ENCODE results near the gene ARHGAP23. TPM values are rescaled to one million over a fixed set of nuclear protein-coding genes. Genes with fewer than 3 reads are reported as not detected.

Gene ARHGAP23
- total RNA-seq, 1 donor from 2014 or later = 157 TPM

DNA sequence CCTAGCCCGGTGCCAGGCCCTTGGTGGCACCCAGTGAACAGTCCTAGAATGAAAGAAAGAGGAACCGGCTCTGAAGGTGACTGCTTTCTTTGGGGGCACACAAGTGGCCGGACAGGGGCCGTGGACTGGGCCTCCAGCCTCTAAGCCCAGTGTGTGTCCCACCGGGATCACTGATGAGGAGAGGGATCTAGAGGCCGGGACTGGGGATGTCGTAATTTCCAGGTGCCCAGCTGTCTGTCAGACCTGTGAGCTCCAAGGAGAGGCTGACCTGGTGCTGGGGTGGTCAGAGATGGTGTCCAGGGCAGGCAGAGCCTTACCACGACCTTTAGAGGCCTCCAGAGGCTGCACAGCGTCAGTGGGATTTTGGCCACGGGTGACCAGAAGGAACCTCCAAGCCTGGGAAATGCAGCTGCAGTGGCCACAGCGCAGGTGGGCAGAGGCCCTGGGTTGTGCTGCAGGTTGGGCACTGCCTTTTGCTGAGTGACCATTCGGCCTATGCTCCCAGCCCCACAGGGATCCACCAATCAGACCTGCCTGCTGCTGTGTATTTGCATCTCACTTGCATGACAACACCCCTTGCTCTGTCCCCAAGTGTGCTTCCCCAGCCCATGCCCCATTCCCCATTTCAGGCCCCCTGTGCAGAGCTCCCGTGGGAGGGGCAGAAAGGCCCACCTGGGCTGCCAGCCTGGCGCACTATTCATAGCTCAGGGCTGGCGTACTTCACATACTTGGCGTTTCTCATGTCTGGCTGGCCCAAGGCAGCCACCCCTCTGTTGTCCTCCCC is 12.5 kb downstream of the ARHGAP23 start:
- TF ChIP-seq CTCF (IDR thresholded peaks at IDR 0.05) = no peak
- Mint-ChIP-seq H3K27ac (ENCODE audit: unreplicated experiment) (peak overlapping the region; percentile 61), H3K27me3 (ENCODE audit: low read depth) (no peaks in the 10 kb centered on the region), H3K9me3 (ENCODE audit: low read depth) (no peaks in the 10 kb centered on the region), H3K4me1 (ENCODE audit: low read depth) (peaks cover 46% of the 10 kb centered on the region), H3K36me3 (ENCODE audit: low read depth) (peaks cover 4% of the 10 kb centered on the region), H3K4me3 (ENCODE audit: unreplicated experiment) (no peak overlapping the region)
- no peak for DNase-seq (ENCODE audit: low spot score)

DNA sequence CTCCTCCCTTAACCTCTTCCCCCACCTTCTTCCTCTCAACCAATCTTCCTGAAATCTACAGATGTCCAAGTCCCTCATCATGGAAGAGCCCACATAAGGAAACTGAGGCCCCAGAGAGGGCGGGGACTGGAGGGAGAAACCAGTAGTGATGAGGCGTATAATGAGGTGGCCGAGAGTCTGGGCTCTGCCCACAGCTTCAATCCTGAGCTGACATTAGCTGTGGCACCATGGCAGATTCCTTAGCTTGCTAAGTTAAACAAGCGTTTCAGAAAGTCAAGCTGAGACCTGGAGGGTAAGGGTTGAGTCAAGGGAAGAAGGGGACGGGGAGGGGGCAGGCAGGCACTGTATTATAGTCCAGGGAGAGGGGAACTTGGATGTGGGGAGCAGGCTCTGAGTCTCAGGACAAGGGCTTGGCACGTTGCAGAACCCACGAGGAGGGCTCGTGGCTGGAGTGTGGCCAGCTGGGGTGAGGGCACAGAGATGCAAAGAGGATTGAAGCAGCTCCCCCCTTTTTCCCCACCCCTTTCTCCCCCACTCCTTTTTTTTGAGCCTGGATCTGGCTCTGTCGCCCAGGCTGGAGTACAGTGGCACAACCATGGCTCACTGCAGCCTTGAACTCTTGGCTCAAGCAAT is 13.3 kb downstream of the ARHGAP23 start:
- peaks cover 4% of the 10 kb centered on the region for H3K36me3 Mint-ChIP-seq (ENCODE audit: low read depth)
- no peaks in the 10 kb centered on the region for H3K27me3 Mint-ChIP-seq (ENCODE audit: low read depth)
- peaks cover 42% of the 10 kb centered on the region for H3K4me1 Mint-ChIP-seq (ENCODE audit: low read depth)
- no peak for TF ChIP-seq CTCF (IDR thresholded peaks at IDR 0.05)
- H3K27ac Mint-ChIP-seq (ENCODE audit: unreplicated experiment) = peak overlapping the region; percentile 61
- no peak for DNase-seq (ENCODE audit: low spot score)
- H3K4me3 Mint-ChIP-seq (ENCODE audit: unreplicated experiment) = peak overlapping the region; percentile 19
- H3K9me3 Mint-ChIP-seq (ENCODE audit: low read depth) = no peaks in the 10 kb centered on the region

DNA sequence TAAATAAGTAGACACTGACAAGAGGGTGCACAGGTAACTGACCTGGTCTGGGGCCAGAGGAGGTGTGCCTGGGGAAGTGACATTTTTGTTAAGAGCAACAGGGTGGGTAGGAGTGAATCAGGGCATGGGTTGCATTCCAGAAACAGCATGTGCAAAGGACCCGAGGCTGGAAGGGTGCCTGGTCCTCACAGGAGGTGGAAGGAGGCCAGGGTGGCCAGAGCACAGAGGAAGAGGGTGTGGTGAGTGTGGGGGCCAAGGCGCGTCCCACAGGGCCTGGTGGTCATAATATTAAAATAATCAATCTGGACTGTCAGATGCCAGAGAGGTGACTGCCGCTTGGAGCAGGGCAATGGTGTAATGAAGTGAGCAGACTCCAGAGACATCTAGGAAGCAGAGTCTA is 14.3 kb downstream of the ARHGAP23 start:
- Mint-ChIP-seq H3K36me3 (ENCODE audit: low read depth) (peaks cover 4% of the 10 kb centered on the region), H3K27ac (ENCODE audit: unreplicated experiment) (peak overlapping the region; percentile 62), H3K4me1 (ENCODE audit: low read depth) (peaks cover 40% of the 10 kb centered on the region), H3K9me3 (ENCODE audit: low read depth) (no peaks in the 10 kb centered on the region), H3K27me3 (ENCODE audit: low read depth) (no peaks in the 10 kb centered on the region), H3K4me3 (ENCODE audit: unreplicated experiment) (peak overlapping the region; percentile 32)
- DNase-seq (ENCODE audit: low spot score) = no peak
- no peak for TF ChIP-seq CTCF (IDR thresholded peaks at IDR 0.05)

- H3K36me3 Mint-ChIP-seq (ENCODE audit: low read depth) = peaks cover 2% of the 10 kb centered on the region
- no peak overlapping the region for H3K4me3 Mint-ChIP-seq (ENCODE audit: unreplicated experiment)
- DNase-seq (ENCODE audit: low spot score) = no peak
- H3K27ac Mint-ChIP-seq (ENCODE audit: unreplicated experiment) = peak overlapping the region; percentile 17
- H3K4me1 Mint-ChIP-seq (ENCODE audit: low read depth) = peaks cover 49% of the 10 kb centered on the region
- H3K9me3 Mint-ChIP-seq (ENCODE audit: low read depth) = no peaks in the 10 kb centered on the region
- no peaks in the 10 kb centered on the region for H3K27me3 Mint-ChIP-seq (ENCODE audit: low read depth)
- TF ChIP-seq CTCF (IDR thresholded peaks at IDR 0.05) = no peak
Measured at GRCh38 chr17:38443356-38444031, 15.2 kb downstream of the ARHGAP23 start.

DNA sequence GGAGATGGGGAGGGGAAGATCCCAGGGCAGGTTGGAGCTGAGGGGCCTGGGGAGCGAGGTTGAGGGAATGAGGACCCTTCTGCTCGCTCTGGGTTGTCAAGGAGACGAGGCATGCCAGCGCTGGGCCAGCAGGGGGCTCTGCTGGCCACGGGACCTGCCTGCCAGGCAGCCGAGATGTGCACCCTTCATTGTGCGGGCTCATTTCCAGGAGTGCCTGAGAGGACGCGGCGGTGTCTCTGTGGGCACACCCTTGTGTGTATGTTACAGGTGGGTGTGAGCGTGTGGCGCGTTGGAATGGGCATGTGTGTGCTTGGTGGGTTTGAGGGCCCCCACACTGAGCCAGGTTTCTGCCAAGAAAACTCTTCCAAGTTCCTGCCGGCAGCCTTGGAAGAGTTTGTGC is 15.9 kb downstream of the ARHGAP23 start:
- no peaks in the 10 kb centered on the region for H3K27me3 Mint-ChIP-seq (ENCODE audit: low read depth)
- TF ChIP-seq CTCF (IDR thresholded peaks at IDR 0.05) = peak; percentile 92
- H3K4me1 Mint-ChIP-seq (ENCODE audit: low read depth) = peaks cover 54% of the 10 kb centered on the region
- H3K27ac Mint-ChIP-seq (ENCODE audit: unreplicated experiment) = peak overlapping the region; percentile 45
- H3K36me3 Mint-ChIP-seq (ENCODE audit: low read depth) = peaks cover 1% of the 10 kb centered on the region
- DNase-seq (ENCODE audit: low spot score) = no peak
- H3K4me3 Mint-ChIP-seq (ENCODE audit: unreplicated experiment) = no peak overlapping the region
- no peaks in the 10 kb centered on the region for H3K9me3 Mint-ChIP-seq (ENCODE audit: low read depth)

All from chondrocyte (in vitro differentiated cells).